CD4-positive, CD25-positive, alpha-beta regulatory T cell (primary cell): ENCODE data around the gene BEST2. TPM values are rescaled to one million over a fixed set of nuclear protein-coding genes. Genes with fewer than 3 reads are reported as not detected.

ENCODE experiments used
- ATAC-seq, 2 donors: fragments of 150-1000 bp; cut with Tn5 transposase; one replicate each; pipeline ENCODE4 v1.10.0; 2021; ENCODE audit warnings: low read depth in 2 of 2, moderate number of reproducible peaks in 2 of 2, moderate library complexity in 1 of 2
- DNase-seq, 3 donors: peaks; one replicate each; pipeline versions ENCODE4 v3.0.0 to v3.0.0-alpha.2; 2012 to 2022; ENCODE audit warnings: mixed read lengths in 1 of 3
- H3K27ac ChIP-seq: one replicate; pipeline ENCODE4 v1.7.0; 2013; ENCODE audit warnings: mild to moderate bottlenecking, low read length; ENCODE audit not compliant: insufficient read depth, poor library complexity, severe bottlenecking
- H3K27me3 ChIP-seq: one replicate; pipeline ENCODE4 v1.7.0; 2013; ENCODE audit warnings: low read length; ENCODE audit not compliant: control insufficient read depth, insufficient read depth
- H3K36me3 ChIP-seq: one replicate; pipeline ENCODE4 v1.7.0; 2013; ENCODE audit warnings: mild to moderate bottlenecking, low read length, moderate library complexity; ENCODE audit not compliant: control insufficient read depth, insufficient read depth
- H3K4me1 ChIP-seq: 2 replicates; pipeline ENCODE4 v1.7.0; 2013; ENCODE audit warnings: mild to moderate bottlenecking, low read length; ENCODE audit not compliant: insufficient read depth, control insufficient read depth, poor library complexity, severe bottlenecking
- H3K4me3 ChIP-seq: one replicate; pipeline ENCODE4 v1.7.0; 2013; ENCODE audit warnings: low read depth, mild to moderate bottlenecking, low read length, moderate library complexity
- H3K9me3 ChIP-seq, 2 experiments: 1 replicate in 1 of 2; 2 replicates in 1 of 2; pipeline ENCODE4 v1.7.0; 2013; ENCODE audit warnings: low read length in 2 of 2, mild to moderate bottlenecking in 1 of 2, moderate library complexity in 1 of 2; ENCODE audit not compliant: control insufficient read depth in 2 of 2
- H3K27ac Mint-ChIP-seq, 3 donors: one replicate each; pipeline ENCODE4 v1.8.0; 2020 to 2022; ENCODE audit warnings: mild to moderate bottlenecking in 3 of 3, mixed read lengths in 3 of 3, moderate library complexity in 2 of 3
- H3K27me3 Mint-ChIP-seq: one replicate; pipeline ENCODE4 v1.8.0; 2022; ENCODE audit warnings: mild to moderate bottlenecking, mixed read lengths
- H3K36me3 Mint-ChIP-seq: one replicate; pipeline ENCODE4 v1.8.0; 2020; ENCODE audit warnings: mixed read lengths
- H3K4me1 Mint-ChIP-seq, 4 donors: one replicate each; pipeline ENCODE4 v1.8.0; 2020 to 2022; ENCODE audit warnings: mixed read lengths in 4 of 4, mild to moderate bottlenecking in 1 of 4
- H3K4me3 Mint-ChIP-seq, 4 donors: one replicate each; pipeline ENCODE4 v1.8.0; 2020 to 2022; ENCODE audit warnings: mild to moderate bottlenecking in 4 of 4, mixed read lengths in 4 of 4, moderate library complexity in 3 of 4
- H3K9me3 Mint-ChIP-seq, 7 donors: one replicate each; pipeline ENCODE4 v1.8.0; 2020 to 2022; ENCODE audit warnings: mixed read lengths in 7 of 7, mild to moderate bottlenecking in 3 of 7, moderate library complexity in 2 of 7
- polyA plus RNA-seq, 4 donors: library from polyadenylated mRNA; unstranded; fragments of 300-500 nt; fragmentation: Illumina TruSeq; gene quantifications; one replicate each; pipeline ENCODE4 v1.2.3, GENCODE V29; 2021
- total RNA-seq: library from RNA; stranded (reverse); gene quantifications from one replicate; pipeline ENCODE4 v1.2.3, GENCODE V29; 2022

The BEST2 gene
- total and polyA plus RNA-seq, 5 donors from 2014 or later, result not detected

- Mint-ChIP-seq H3K27me3 (peaks cover 6% of the 10 kb centered on the region), H3K27ac (no peak overlapping the region), H3K4me1 (peaks cover 0 to 4% (median 2%) of the 10 kb centered on the region in 4 donors), H3K9me3 (peaks cover 0 to 5% (median 0%) of the 10 kb centered on the region in 7 donors), H3K4me3 (no peak overlapping the region), H3K36me3 (peaks cover 13% of the 10 kb centered on the region)
- no peak overlapping the region for H3K27ac ChIP-seq
- no peak overlapping the region for H3K4me3 ChIP-seq
- H3K27me3 ChIP-seq, result no peaks in the 10 kb centered on the region
- ATAC-seq, result no peak
- no peaks in the 10 kb centered on the region for H3K4me1 ChIP-seq
- DNase-seq, result no peak
- H3K36me3 ChIP-seq, result peaks cover 14% of the 10 kb centered on the region
- H3K9me3 ChIP-seq, result peaks cover 0 to 8% of the 10 kb centered on the region in 2 experiments
Measured at GRCh38 chr19:12750851-12751250, 740 bp upstream of the BEST2 start.

GRCh38 chr19:12752056-12752781 is 628 bp downstream of the BEST2 start:
- Mint-ChIP-seq H3K36me3 (peaks cover 12% of the 10 kb centered on the region), H3K27ac (no peak overlapping the region), H3K9me3 (peaks cover 0 to 5% (median 0%) of the 10 kb centered on the region in 7 donors), H3K4me1 (peaks cover 0 to 7% (median 2%) of the 10 kb centered on the region in 4 donors), H3K4me3 (no peak overlapping the region), H3K27me3 (peaks cover 10% of the 10 kb centered on the region)
- peaks cover 8% of the 10 kb centered on the region for H3K36me3 ChIP-seq
- ATAC-seq (no peak), DNase-seq (no peak)
- H3K9me3 ChIP-seq, result peaks cover 0 to 8% of the 10 kb centered on the region in 2 experiments
- no peak overlapping the region for H3K4me3 ChIP-seq
- no peaks in the 10 kb centered on the region for H3K27me3 ChIP-seq
- no peak overlapping the region for H3K27ac ChIP-seq
- no peaks in the 10 kb centered on the region for H3K4me1 ChIP-seq

- no peaks in the 10 kb centered on the region for H3K27me3 ChIP-seq
- DNase-seq (no peak), ATAC-seq (no peak)
- peaks cover 0 to 11% (median 1%) of the 10 kb centered on the region in 4 donors for H3K4me1 Mint-ChIP-seq
- H3K27ac ChIP-seq, result no peak overlapping the region
- no peaks in the 10 kb centered on the region for H3K9me3 ChIP-seq
- H3K4me1 ChIP-seq, result peaks cover 8% of the 10 kb centered on the region
- H3K36me3 ChIP-seq, result no peaks in the 10 kb centered on the region
- no peaks in the 10 kb centered on the region for H3K36me3 Mint-ChIP-seq
- no peak overlapping the region for H3K27ac Mint-ChIP-seq
- H3K4me3 ChIP-seq, result no peak overlapping the region
- peaks cover 15% of the 10 kb centered on the region for H3K27me3 Mint-ChIP-seq
- peaks cover 0 to 2% (median 0%) of the 10 kb centered on the region in 7 donors for H3K9me3 Mint-ChIP-seq
- no peak overlapping the region for H3K4me3 Mint-ChIP-seq
Measured at GRCh38 chr19:12754465-12755196, 3.0 kb downstream of the BEST2 start.

GRCh38 chr19:12756150-12756883 is 4.7 kb downstream of the BEST2 start:
- Histone ChIP-seq H3K4me3 (no peak overlapping the region), H3K27me3 (no peaks in the 10 kb centered on the region), H3K9me3 (no peaks in the 10 kb centered on the region), H3K27ac (no peak overlapping the region), H3K36me3 (no peaks in the 10 kb centered on the region), H3K4me1 (peaks cover 8% of the 10 kb centered on the region)
- no peak for ATAC-seq
- no peak for DNase-seq
- no peak overlapping the region for H3K27ac Mint-ChIP-seq
- H3K27me3 Mint-ChIP-seq, result peaks cover 19% of the 10 kb centered on the region
- H3K4me3 Mint-ChIP-seq, result no peak overlapping the region
- H3K9me3 Mint-ChIP-seq, result no peaks in the 10 kb centered on the region
- H3K4me1 Mint-ChIP-seq, result peaks cover 0 to 12% (median 4%) of the 10 kb centered on the region in 4 donors
- peaks cover 3% of the 10 kb centered on the region for H3K36me3 Mint-ChIP-seq

- Mint-ChIP-seq H3K27ac (no peak overlapping the region), H3K9me3 (no peaks in the 10 kb centered on the region), H3K4me3 (peak overlapping the region in 1 of 4 donors; percentile 35), H3K27me3 (peaks cover 19% of the 10 kb centered on the region), H3K36me3 (peaks cover 3% of the 10 kb centered on the region), H3K4me1 (peaks cover 0 to 12% (median 4%) of the 10 kb centered on the region in 4 donors)
- DNase-seq (peak; percentile 39 to 67 (median 56)), ATAC-seq (peak; percentile 67)
- H3K36me3 ChIP-seq, result no peaks in the 10 kb centered on the region
- no peaks in the 10 kb centered on the region for H3K27me3 ChIP-seq
- no peak overlapping the region for H3K27ac ChIP-seq
- no peaks in the 10 kb centered on the region for H3K9me3 ChIP-seq
- H3K4me3 ChIP-seq, result no peak overlapping the region
- peaks cover 8% of the 10 kb centered on the region for H3K4me1 ChIP-seq
Measured at GRCh38 chr19:12757544-12758274, 6.1 kb downstream of the BEST2 start.

GRCh38 chr19:12759686-12760085 is 8.1 kb downstream of the BEST2 start:
- Histone ChIP-seq H3K4me3 (no peak overlapping the region), H3K4me1 (peaks cover 8% of the 10 kb centered on the region), H3K9me3 (no peaks in the 10 kb centered on the region), H3K27me3 (no peaks in the 10 kb centered on the region), H3K27ac (no peak overlapping the region), H3K36me3 (no peaks in the 10 kb centered on the region)
- ATAC-seq (no peak), DNase-seq (no peak)
- H3K4me3 Mint-ChIP-seq, result no peak overlapping the region
- H3K27ac Mint-ChIP-seq, result no peak overlapping the region
- H3K9me3 Mint-ChIP-seq, result no peaks in the 10 kb centered on the region
- H3K36me3 Mint-ChIP-seq, result peaks cover 3% of the 10 kb centered on the region
- peaks cover 13% of the 10 kb centered on the region for H3K27me3 Mint-ChIP-seq
- peaks cover 0 to 12% (median 4%) of the 10 kb centered on the region in 4 donors for H3K4me1 Mint-ChIP-seq

GRCh38 chr19:12763100-12763499 is 11.5 kb downstream of the BEST2 start:
- peaks cover 9% of the 10 kb centered on the region for H3K27me3 Mint-ChIP-seq
- no peak for DNase-seq
- peaks cover 0 to 6% (median 4%) of the 10 kb centered on the region in 4 donors for H3K4me1 Mint-ChIP-seq
- Histone ChIP-seq H3K27ac (no peak overlapping the region), H3K4me1 (no peaks in the 10 kb centered on the region), H3K27me3 (no peaks in the 10 kb centered on the region), H3K4me3 (no peak overlapping the region), H3K36me3 (no peaks in the 10 kb centered on the region), H3K9me3 (no peaks in the 10 kb centered on the region)
- H3K27ac Mint-ChIP-seq, result no peak overlapping the region
- H3K9me3 Mint-ChIP-seq, result peaks cover 0 to 1% (median 0%) of the 10 kb centered on the region in 7 donors
- no peak overlapping the region for H3K4me3 Mint-ChIP-seq
- ATAC-seq, result no peak
- H3K36me3 Mint-ChIP-seq, result peaks cover 10% of the 10 kb centered on the region
